ENCODE results near the gene HOXA3.

DNA sequence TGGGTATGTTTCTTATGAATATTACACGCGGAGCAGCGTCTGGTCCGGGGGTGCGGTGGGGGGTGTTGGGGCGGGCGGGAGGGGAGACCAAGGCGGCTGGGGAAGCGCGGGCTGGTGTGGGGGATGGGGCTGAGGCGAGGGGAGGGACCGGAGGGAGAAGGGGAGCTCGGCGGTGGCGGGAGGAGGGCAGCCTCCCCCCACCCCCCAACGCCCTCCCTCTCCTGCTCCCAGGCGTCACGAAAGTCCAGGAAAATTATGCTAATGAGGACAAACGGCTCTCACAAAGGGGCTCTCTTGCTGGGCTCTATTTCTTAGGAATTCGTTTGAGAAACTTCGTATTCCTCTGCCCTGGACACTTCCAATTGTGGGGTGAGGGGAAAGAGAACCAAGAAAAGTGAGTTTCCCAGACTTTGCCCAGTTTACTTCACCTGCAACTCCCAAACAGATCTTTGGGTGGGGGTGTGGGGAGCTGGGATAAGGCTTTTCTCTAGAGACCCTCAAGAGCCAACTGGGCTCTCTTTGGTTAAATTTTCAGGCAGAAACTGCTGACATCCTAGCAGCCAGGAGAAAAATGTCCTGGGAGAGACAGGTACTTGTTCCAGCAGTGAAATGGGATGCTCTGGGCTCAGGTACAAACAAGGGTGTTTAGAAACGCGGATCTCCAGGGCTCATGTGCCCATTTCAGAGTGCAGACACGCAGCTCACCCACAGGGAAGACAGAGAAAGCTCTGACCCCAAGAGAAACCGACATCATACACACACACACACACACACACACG is 38.2 kb downstream of the HOXA3 start:
- no peak for TF ChIP-seq POLR2AphosphoS5 (IDR thresholded peaks at IDR 0.05)
- TF ChIP-seq CTCF (IDR thresholded peaks at IDR 0.05): no peak
- no peak for TF ChIP-seq EP300 (IDR thresholded peaks at IDR 0.05)
- TF ChIP-seq POLR2A (IDR thresholded peaks at IDR 0.05): no peak
